Fibroblast of skin of abdomen (primary cell): ENCODE results near the gene MUC5AC.
A peak's percentile ranks its signal among the peaks of the same experiment; 100 is the strongest.

Source experiments
- DNase-seq: peaks from one replicate; pipeline ENCODE4 v3.0.0-alpha.2; 2013

The MUC5AC gene

DNA sequence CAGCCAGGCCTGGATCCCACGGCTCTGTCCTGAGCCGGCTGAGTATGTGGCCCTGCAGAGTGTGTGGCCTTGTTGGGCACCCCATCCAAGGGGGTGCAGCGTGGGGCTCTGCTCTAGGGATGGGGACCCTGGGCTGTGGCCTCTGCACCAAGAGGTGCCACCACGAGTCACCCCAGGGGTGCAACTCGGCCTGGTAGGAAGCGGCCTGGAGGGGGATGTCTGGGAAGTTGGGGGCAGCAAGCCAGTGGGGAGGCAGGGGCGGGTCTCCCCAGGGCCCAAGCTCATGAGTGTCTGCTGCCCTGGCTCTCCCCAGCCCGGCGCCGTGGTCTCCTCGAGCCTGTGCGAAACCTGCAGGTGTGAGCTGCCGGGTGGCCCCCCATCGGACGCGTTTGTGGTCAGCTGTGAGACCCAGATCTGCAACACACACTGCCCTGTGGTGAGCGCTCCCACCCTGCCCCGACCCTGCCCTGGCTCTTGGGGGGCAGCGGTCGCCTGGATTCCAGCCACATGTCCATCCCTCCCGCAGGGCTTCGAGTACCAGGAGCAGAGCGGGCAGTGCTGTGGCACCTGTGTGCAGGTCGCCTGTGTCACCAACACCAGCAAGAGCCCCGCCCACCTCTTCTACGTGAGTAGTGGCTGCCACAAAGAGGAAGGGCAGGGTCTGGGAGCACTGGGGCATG, 40.9 kb downstream of the MUC5AC start:
- DNase-seq = no peak

DNA sequence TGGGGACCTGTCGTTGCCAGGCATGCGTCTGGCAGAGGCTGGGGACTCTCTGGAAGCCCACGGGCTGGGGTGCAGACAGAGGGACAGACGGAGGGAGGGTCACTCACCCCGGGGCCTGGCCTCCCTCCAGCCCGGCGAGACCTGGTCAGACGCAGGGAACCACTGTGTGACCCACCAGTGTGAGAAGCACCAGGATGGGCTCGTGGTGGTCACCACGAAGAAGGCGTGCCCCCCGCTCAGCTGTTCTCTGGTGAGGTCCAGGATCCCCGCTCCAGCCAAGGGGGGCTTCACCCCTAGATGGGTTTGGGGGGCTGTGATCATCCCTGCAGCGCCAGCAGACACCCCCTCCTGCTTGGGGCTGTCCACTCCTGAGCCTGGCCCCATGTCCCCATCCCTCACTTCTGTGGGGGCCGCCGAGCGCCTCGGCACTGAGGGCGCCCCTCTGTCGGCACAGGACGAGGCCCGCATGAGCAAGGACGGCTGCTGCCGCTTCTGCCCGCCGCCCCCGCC, 41.5 kb downstream of the MUC5AC start:
- DNase-seq = no peak

DNA sequence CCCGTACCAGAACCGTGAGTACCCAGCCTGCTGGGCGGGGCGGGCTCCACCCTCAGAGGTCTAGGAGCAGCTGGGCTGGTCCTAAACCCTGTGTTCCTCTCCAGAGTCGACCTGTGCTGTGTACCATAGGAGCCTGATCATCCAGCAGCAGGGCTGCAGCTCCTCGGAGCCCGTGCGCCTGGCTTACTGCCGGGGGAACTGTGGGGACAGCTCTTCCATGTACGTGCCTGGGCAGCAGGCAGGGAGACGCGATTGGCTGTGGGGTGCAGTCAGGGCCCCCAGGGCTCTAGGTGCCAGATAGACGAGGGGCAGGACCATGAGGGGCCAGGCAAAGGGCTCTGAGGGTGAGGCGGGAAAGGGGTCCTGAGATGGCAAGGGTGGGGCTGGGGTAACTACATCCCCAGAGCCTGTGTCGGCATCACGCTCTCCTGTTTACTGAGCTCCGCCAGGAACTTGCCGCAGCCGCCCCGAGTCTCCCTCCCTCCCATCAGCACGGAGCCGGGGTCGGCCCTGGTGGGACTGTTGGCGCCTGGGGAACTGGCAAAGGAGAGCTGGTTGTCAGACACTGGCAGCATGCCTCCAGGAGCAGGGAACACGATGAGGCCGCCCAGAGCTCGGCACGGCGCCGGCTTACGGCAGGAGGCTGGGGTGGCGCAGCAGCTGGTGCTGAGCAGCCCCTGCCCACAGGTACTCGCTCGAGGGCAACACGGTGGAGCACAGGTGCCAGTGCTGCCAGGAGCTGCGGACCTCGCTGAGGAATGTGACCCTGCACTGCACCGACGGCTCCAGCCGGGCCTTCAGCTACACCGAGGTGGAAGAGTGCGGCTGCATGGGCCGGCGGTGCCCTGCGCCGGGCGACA, 42.2 kb downstream of the MUC5AC start:
- DNase-seq = no peak

DNA sequence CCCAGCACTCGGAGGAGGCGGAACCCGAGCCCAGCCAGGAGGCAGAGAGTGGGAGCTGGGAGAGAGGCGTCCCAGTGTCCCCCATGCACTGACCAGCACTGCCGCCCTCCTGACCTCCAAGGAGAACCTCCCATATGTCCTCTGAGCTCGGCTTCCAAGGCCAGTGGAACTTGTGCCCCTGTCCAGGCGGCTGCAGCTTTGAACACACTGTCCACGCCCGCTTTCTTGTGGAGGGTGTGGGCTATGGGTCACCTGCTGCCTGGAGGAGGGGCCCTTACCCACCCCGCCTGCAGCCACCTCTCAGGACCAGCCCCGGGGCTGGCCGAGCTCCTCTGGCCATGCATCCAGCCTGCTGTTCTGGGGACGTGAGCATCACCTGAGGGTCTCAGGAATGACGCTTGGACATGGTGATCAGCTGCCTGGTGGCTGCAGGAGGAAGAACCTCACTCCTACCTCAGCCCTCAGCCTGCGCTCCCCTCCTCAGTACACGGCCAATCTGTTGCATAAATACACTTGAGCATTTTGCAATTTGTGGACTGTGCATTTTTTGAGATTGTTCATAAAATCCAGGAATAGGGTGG, 42.9 kb downstream of the MUC5AC start:
- no peak for DNase-seq

DNA sequence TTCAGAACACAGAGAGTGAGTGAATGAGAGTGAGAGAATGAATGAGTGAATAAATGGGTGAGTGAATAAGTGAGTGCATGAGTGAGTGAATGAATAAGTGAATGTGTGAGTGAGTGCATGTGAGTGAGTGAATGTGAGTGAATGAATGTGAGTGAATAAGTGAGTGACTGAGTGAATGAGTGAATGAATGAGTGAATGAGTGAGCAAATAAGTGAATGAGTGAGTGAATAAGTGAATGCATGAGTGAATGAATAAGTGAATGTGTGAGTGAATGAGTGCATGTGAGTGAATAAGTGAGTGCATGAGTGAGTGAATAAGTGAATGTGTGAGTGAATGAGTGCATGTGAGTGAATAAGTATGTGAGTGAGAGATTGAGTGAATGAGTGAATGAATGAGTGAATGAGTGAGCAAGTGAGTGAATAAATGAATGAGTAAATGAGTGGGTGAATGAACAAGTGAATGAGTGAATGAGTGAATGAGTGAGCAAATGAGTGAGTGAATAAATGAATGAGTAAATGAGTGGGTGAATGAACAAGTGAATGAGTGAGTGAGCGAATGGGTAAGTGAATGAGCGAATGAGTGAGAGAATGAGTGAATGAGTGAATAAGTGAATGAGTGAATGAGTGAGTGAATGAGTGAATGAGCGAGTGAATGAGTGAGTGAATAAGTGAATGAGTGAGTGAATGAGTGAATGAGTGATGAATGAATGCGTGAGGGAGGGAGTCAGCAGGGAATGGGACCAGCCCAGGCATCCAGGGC, 43.8 kb downstream of the MUC5AC start:
- DNase-seq = no peak

DNA sequence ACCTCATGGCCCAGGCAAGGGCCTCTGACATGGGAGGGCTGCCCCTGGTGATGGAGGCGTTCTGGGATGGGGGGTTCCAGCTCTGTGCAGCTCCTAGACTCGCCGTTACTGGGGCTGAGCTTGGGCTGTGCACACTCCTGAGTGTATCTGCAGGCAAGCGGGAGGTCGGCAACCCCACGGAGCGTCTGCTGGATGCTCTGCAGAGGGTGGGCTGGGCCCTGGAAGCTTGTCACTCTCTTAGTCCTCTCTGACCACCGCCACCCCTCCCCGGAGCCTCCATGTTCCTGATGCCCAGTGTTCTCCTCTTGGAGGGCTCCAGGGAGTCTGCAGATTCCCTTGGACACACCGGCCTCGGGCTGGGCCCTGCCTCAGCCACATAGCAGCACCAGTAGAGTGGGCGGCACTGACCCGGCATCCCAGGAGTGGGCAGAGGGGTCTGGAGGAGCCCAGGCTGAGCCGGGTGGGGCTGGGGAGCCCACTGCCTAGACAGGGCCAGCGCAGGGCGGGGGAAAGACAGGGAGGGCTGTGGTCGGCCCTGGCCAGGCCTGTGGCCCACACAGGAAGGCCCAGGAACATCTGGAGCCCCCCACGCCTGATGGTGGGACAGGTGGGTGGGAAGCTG, 44.5 kb downstream of the MUC5AC start:
- DNase-seq = no peak

DNA sequence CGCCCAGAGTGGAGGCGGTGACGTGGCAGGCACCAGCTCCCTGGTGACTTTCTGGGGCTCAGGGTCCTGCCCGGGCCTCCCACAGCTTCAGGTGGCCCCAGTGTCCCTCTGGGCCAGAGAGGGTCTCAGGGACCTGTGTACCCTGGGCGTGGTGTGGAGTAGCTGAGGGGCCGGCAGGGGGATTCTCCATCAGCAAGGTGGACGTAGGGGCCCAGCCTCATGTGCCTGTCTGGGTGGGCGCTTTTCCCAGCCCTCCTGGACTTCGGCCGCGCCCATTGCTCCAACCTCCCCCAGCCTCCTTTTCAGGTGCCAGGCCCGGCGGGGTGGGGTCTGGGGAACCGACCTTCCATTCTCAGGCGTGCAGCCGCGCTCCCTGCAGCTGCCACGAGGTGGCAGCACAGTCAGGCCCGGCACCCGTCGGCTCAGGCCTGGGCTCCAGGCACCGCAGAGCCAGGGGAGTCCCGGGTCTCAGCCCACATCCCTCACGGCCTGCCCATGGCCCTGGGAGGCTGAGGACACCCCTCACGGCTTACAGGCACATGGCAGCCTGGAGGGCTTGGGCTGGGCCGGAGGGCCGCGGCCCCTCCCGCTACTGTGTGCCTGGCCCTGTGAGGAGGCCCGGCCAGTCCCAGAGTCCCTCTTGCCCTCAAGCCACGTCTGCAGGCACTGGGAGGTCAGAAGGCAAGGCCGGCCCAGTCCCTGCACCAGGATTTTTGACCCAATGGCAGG, 45.2 kb downstream of the MUC5AC start:
- peak; percentile 16 for DNase-seq

DNA sequence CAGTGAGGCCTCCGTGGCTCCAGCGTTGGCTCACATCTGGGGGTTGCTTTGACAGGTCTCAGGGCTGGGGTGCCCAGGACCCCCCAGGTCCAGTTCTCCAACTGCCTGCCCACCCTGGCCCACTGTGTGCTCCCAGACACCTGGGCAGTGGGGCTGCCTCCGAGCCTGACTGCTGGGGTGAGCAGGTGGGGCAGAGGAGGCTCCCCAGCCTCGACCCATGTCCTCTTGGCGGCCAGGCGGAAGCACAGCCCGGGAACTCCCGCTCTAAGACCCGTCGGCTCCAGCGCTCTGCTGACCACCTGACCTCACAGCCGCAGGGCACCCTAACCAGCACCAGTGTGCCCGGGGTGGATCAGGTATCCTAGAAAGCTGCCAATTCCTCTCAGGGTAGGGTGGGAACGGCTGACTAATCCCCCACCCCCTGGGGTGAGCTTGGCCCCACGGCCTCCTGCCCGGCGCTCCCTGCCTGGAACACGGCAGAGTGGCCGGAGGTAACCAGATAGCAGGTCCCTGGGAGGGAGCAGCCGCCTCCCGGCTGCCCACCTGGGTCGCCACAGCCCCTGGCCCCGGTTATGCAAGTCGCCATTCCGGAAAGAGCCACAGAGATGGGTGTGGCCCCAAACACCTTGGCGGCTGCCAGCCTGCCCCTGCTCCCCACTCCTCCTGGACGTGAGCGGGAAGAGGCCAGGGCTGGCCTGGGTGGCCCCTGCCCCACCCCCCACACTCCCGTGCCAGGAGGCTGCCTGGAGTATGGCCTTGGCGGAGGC, 45.9 kb downstream of the MUC5AC start:
- DNase-seq = no peak

DNA sequence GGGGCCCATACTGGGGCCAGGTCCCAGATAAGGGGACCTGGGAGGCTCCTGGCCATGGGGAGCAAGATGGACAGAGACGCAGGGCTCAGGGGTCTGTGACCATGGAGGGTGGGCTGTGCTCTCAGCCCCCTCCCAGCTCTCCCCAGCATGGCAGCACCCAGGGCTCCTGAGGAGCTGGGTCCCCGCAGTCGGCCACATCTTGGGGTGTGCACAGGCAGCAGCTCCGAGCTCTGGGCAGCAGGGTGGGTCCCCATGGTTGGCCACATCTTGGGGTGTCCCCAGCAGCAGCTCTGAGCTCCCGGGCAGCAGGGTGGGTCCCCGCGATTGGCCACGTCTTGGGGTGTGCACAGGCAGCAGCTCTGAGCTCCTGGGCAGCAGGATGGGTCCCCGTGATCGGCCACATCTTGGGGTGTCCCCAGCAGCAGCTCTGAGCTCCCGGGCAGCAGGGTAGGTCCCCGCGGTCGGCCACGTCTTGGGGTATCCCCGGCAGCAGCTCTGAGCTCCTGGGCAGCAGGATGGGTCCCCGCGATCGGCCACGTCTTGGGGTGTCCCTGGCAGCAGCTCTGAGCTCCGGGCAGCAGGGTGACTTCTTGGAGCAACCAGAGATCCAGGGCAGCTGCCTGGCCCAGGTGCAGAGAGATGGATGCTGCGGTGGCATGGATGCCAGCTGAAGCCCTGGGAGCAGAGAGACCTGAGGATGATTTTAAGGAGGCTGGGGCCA, 46.8 kb downstream of the MUC5AC start:
- DNase-seq = no peak

DNA sequence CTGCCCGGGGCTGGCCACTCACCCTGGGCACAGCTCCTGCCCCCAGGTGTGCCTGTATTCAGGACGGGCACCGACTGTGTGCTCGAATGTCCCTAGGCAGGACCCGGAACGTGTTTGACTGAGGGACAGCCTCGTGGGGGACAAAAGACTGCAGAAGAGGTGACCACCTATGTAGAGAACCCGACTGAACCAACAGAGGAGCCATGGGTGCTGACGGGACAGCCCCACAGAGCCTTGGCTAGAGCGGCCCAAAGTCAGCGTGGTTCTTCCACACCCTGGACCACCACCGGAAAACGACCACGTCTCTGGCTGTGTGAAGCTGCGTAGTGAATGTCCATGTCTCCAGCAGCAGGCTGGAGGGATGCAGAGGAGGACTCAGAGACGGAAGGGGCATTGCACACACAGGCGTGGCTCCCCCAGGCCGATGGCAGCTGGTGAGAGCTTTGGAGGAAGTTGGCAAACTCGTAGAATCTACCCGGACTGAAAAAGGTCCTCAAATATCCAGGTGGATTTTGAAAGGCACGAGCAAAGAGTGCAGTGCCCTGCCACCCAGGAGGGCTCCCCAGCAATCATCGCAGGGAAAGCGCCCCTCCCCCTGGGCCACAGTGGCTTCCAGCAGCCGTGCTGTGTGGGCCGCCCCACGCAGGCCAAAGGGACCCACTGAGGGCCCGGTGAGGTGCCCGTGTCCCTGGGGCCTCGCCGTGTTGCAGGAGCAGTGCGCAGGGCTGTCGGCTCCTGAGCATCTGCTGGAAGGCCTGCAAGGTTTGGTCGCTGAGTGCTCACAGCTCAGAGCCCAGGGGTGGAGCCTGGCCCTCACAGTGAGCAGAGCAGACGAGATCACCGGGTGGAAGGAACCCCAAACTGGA, 47.6 kb downstream of the MUC5AC start:
- DNase-seq = no peak

DNA sequence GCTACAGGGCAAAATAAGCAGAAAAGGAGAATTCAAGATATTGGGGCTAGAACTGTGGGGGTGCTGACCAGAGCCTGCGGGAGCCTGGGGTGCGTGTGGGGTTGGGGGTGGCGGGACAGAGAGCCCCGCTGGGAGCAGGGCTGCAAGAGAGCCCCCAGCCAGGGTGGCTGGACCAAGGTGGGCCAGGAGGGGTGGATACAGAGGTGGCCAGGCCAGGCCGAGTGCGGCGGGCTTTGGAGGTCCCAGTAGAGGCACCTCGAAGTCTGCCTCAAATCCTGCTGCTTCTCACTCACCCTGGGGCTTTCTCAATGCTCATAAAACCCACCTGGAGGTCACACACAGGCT, 48.2 kb downstream of the MUC5AC start:
- no peak for DNase-seq

DNA sequence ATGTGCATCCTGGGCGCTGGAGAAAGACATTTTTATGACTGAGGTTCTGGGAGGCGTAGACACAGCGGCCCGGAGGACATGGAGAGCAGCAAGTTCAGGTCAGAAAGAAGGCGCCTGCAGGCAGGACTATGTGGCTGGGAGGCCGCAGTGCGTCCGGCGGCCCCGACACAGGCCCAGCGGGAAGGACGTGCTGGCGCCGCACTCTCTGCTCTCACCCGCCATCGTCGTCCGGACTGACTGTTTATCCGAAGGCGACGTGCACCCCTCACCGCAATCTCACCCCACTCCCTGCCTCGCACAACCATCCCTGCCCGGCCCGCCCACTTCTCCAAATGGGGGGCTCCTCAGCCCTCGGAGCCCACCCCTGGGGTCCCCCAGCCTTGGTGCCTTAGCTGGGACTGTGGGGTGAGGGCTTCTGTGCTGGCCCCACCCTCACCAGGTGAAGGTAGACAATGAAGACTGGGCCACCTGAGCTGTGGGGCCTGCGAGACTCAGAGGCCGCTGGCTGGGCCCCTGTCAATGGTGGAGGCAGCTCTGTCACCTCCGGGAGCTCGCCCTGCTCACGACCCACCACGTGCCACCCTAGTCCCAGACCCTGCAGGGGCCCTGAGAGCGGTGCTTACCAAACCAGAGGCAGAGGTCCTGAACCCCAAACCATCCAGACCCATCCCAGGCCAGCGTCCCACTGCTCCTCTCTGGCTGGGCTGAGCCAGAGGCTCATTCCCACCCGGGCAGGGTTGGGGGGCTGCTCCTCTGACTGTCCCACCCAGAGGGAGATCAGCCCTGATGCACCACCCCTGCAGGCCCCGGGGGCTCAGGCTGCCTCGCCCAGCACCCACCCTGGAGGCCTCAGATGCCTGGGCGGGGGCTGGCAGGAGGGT, 48.9 kb downstream of the MUC5AC start:
- no peak for DNase-seq

DNA sequence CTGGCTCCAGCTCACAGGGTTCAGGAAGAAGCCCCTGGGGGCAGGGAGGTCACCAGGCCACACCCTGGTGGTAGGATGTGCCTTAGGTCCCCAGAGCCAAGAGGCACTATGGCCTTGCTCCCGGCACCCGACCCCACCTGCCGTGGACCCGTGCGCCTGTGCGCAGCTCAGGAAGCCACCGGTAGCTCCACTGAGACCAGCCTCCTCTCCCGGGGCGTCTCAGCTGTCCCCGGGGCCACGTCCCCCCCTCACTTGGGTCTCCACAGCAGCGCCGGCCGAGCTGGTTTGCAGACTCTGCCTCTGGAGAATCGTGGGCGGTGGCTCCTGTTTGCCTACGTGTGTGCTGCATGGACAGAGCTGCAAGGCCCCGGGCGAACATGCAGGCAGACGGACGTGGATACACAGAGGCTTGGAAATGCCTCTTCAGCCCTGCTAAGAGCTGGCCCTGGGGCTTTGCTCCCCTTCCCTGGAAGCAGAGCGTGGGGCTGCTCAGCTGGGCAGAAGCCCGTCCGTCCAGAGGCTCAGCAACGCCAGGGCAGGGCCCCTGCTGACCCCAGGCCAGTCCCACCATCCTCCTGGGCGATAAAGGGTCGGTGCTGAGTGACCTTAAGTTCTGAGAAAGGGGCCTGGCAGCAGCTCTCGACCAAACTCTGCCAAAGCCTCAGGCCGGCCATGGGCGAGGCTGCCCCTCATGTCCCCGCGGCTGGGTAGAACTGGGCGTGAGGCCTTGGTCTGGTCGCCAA, 49.8 kb downstream of the MUC5AC start:
- no peak for DNase-seq

DNA sequence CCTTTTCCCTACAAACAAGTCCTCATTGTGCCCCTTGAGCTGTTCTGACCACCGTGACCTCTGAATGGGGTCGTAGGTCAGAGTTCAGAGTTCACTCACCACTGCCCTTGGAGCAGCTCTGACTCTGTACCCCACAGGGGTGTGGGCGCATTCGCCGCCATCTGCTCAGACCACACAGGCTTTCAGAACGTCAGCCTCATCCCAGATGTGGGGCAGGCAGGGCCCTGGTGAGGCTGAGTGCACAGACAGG, 50.3 kb downstream of the MUC5AC start:
- DNase-seq = no peak

DNA sequence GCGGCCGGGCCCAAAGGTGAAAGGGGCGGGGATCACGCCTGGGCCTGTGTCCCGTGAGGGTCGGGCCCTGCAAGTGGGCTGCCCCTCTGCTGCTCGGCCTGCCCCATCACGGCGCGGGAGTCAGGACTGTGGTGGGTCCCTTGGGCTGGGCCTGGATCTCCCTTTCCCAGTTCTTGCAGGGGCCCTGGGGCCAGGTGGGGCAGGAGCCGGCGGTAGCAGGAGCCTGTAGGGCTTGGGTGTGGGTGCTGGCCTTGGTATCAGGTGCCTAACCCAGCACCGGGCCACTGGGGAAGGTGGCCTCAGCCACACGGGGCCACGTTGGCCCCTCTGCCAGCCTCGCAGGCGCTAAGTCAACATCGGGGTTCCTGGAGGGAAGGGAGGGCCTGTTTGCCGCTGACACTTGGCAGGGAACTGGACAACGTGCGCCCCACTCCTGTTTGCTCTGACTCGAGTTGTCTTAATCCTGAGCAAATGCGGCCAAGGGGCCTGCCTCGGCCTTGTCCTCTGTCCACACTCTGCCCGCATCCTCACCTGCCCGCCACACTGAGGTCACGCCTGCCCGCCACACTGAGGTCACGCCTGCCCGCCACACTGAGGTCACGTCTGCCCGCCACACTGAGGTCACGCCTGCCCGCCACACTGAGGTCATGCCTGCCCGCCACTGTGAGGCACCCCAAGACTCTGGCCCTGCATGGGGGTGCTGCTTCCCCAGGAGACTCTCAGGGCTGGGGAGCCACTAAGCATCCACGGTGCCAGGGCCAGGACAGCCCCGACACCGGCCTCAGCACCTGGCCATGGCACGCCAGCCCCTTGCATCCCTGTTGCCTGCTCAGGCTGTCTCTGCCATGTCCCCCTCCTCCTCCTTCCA, 50.9 kb downstream of the MUC5AC start:
- no peak for DNase-seq

DNA sequence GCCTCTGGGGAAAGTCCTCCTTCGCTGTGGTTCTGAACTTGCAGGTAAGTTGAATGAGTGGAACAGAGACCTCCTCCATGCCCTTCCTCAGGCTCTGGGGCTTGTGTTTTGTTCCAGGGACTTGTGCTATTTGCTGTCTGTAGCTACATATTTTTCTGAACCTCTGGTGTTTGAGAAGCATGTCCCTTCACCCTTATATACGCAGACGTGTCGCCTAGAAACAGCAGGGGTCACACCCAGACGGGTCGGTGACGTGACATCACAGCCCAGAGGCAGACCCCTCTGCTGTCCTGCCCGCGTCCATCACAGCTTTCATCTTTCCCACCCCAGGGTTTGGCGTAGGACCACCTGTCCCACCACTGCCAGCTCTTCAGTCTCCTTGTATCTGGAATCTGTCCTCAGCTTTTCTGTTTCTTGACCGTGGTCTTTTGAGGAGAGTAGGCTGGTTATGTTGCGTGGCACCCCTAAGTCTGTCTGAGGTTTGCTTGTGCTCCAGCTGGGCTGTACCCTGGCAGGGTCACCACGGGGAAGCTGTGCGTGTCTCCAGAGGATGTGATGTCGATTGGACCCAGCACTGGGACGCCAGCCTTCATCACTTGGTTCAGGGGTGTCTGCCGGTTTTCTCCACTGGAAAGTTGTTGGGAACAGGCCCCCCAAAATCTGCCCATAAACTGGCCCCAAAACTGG, 51.8 kb downstream of the MUC5AC start:
- DNase-seq = no peak
